ENCODE data around the gene AMPD3.

Gene AMPD3

GRCh38 chr11:10461276-10461790, 6.3 kb downstream of the AMPD3 start:
- DNase-seq (ENCODE audit: low read depth): no peak

- DNase-seq (ENCODE audit: low read depth): no peak
Observed at GRCh38 chr11:10462746-10463300, 7.8 kb downstream of the AMPD3 start.

GRCh38 chr11:10473371-10473770, 18.3 kb downstream of the AMPD3 start:
- DNase-seq (ENCODE audit: low read depth): no peak

GRCh38 chr11:10474551-10474950, 19.5 kb downstream of the AMPD3 start:
- DNase-seq (ENCODE audit: low read depth): no peak

- DNase-seq (ENCODE audit: low read depth): no peak
Observed at GRCh38 chr11:10476342-10476741, 21.3 kb downstream of the AMPD3 start.

- no peak for DNase-seq (ENCODE audit: low read depth)
Observed at GRCh38 chr11:10476927-10477689, 22.0 kb downstream of the AMPD3 start.

- no peak for DNase-seq (ENCODE audit: low read depth)
Observed at GRCh38 chr11:10477690-10478046, 22.6 kb downstream of the AMPD3 start.

- DNase-seq (ENCODE audit: low read depth): no peak
Observed at GRCh38 chr11:10478066-10478465, 23.0 kb downstream of the AMPD3 start.

- no peak for DNase-seq (ENCODE audit: low read depth)
Observed at GRCh38 chr11:10478574-10479550, 23.8 kb downstream of the AMPD3 start.

- no peak for DNase-seq (ENCODE audit: low read depth)
Observed at GRCh38 chr11:10480026-10480425, 25.0 kb downstream of the AMPD3 start.

- no peak for DNase-seq (ENCODE audit: low read depth)
Observed at GRCh38 chr11:10480760-10481159, 25.7 kb downstream of the AMPD3 start.

- DNase-seq (ENCODE audit: low read depth): no peak
Observed at GRCh38 chr11:10481560-10482349, 26.7 kb downstream of the AMPD3 start.

- DNase-seq (ENCODE audit: low read depth): no peak
Observed at GRCh38 chr11:10483174-10483573, 28.1 kb downstream of the AMPD3 start.

- DNase-seq (ENCODE audit: low read depth): no peak
Observed at GRCh38 chr11:10483584-10483983, 28.5 kb downstream of the AMPD3 start.

- DNase-seq (ENCODE audit: low read depth): no peak
Observed at GRCh38 chr11:10484461-10485180, 29.6 kb downstream of the AMPD3 start.

- no peak for DNase-seq (ENCODE audit: low read depth)
Observed at GRCh38 chr11:10485646-10486045, 30.6 kb downstream of the AMPD3 start.

- no peak for DNase-seq (ENCODE audit: low read depth)
Observed at GRCh38 chr11:10486161-10486840, 31.2 kb downstream of the AMPD3 start.

GRCh38 chr11:10487002-10487647, 32.1 kb downstream of the AMPD3 start:
- DNase-seq (ENCODE audit: low read depth): no peak

GRCh38 chr11:10488121-10488933, 33.3 kb downstream of the AMPD3 start:
- no peak for DNase-seq (ENCODE audit: low read depth)

Measured in fibroblast of the conjunctiva (primary cell).